ENCODE measurements around the gene EPHA2. TPM values are rescaled to one million over a fixed set of nuclear protein-coding genes. Genes with fewer than 3 reads are reported as not detected.

The EPHA2 gene
- total and polyA plus RNA-seq, 2 experiments from 2014 or later: 7.5 to 51.2 TPM

GRCh38 chr1:16151196-16151994 is 4.5 kb downstream of the EPHA2 start:
- ATAC-seq: no peak
- Histone ChIP-seq H3K4me3 (no peak overlapping the region), H3K4me1 (ENCODE audit: insufficient read depth) (peaks cover 52% of the 10 kb centered on the region)

GRCh38 chr1:16150508-16150907 is 5.4 kb downstream of the EPHA2 start:
- Histone ChIP-seq H3F3A (replicated peaks; ENCODE audit: low read depth) (peaks cover 22% of the 10 kb centered on the region), H3K27me3 (ENCODE audit: insufficient read depth) (no peaks in the 10 kb centered on the region), H3K4me1 (ENCODE audit: insufficient read depth) (peaks cover 55% of the 10 kb centered on the region), H3K4me2 (no peak overlapping the region), H3K36me3 (ENCODE audit: insufficient read depth) (peaks cover 14% of the 10 kb centered on the region), H3K27ac (ENCODE audit: low read depth) (no peak overlapping the region), H3K9me2 (ENCODE audit: insufficient read depth) (no peaks in the 10 kb centered on the region), H3K79me2 (replicated peaks; ENCODE audit: insufficient read depth) (peaks cover 82% of the 10 kb centered on the region), H3K4me3 (no peak overlapping the region), H4K20me1 (replicated peaks; ENCODE audit: insufficient read depth) (peaks cover 11% of the 10 kb centered on the region), H2AFZ (no peak overlapping the region)
- DNase-seq (ENCODE audit: low spot score): no peak
- Mint-ChIP-seq H3K36me3 (ENCODE audit: low read depth) (peaks cover 39% of the 10 kb centered on the region), H3K4me1 (peaks cover 60% of the 10 kb centered on the region), H3K27me3 (ENCODE audit: insufficient read depth, low read depth, poor library complexity) (peaks cover 31% of the 10 kb centered on the region), H3K4me3 (no peak overlapping the region), H3K9me3 (no peaks in the 10 kb centered on the region), H3K27ac (peak overlapping the region; percentile 74; the same call in 1 of the 2 replicates)
- no peak for ATAC-seq
- TF ChIP-seq ZNF331 (CRISPR knock-in tag; IDR thresholded peaks at IDR 0.05; ENCODE audit: low read depth): no peak
- TF ChIP-seq EZH2 (IDR thresholded peaks at IDR 0.05; ENCODE audit: low read depth, unreplicated experiment): no peak
- no peak for TF ChIP-seq POLR2AphosphoS5 (IDR thresholded peaks at IDR 0.05; ENCODE audit: low read depth)
- no peak for TF ChIP-seq REST (IDR thresholded peaks at IDR 0.05; ENCODE audit: unreplicated experiment)
- no peak for TF ChIP-seq CREB1 (CRISPR knock-in tag; IDR thresholded peaks at IDR 0.05; ENCODE audit: low read depth)
- TF ChIP-seq EZH2phosphoT487 (IDR thresholded peaks at IDR 0.05; ENCODE audit: unreplicated experiment): no peak
- no peak for TF ChIP-seq ETS1 (IDR thresholded peaks at IDR 0.05)
- TF ChIP-seq NANOG (IDR thresholded peaks at IDR 0.05; ENCODE audit: borderline replicate concordance): no peak
- no peak for TF ChIP-seq JUNB (IDR thresholded peaks at IDR 0.05; ENCODE audit: unreplicated experiment)
- no peak for TF ChIP-seq ZNF114 (CRISPR knock-in tag; IDR thresholded peaks at IDR 0.05)
- TF ChIP-seq CTCF (conservative IDR thresholded peaks at IDR 0.05; ENCODE audit: low read depth in 2 of 2): no peak
- TF ChIP-seq STAT1 (IDR thresholded peaks at IDR 0.05; ENCODE audit: unreplicated experiment): no peak

More at GRCh38 chr1:16151196-16151994, 4.5 kb downstream of the EPHA2 start:
- Histone ChIP-seq H4K20me1 (replicated peaks; ENCODE audit: insufficient read depth) (peaks cover 11% of the 10 kb centered on the region), H3K79me2 (replicated peaks; ENCODE audit: insufficient read depth) (peaks cover 77% of the 10 kb centered on the region), H3K9me2 (ENCODE audit: insufficient read depth) (no peaks in the 10 kb centered on the region), H3F3A (replicated peaks; ENCODE audit: low read depth) (peaks cover 17% of the 10 kb centered on the region; the same call in 1 of the 2 replicates), H2AFZ (no peak overlapping the region), H3K27me3 (ENCODE audit: insufficient read depth) (peaks cover 2% of the 10 kb centered on the region), H3K27ac (ENCODE audit: low read depth) (peak overlapping the region; percentile 66; the same call in 1 of the 2 replicates), H3K36me3 (ENCODE audit: insufficient read depth) (peaks cover 14% of the 10 kb centered on the region), H3K4me2 (0 out of 2 replicates have a peak overlapping the region, but pooled peaks have one; percentile 32)
- Mint-ChIP-seq H3K4me1 (peaks cover 54% of the 10 kb centered on the region), H3K27ac (peak overlapping the region; percentile 84), H3K4me3 (peak overlapping the region; percentile 21; the same call in 1 of the 3 replicates), H3K27me3 (ENCODE audit: insufficient read depth, low read depth, poor library complexity) (peaks cover 30% of the 10 kb centered on the region), H3K36me3 (ENCODE audit: low read depth) (peaks cover 38% of the 10 kb centered on the region), H3K9me3 (no peaks in the 10 kb centered on the region)
- TF ChIP-seq EZH2phosphoT487 (IDR thresholded peaks at IDR 0.05; ENCODE audit: unreplicated experiment): no peak
- TF ChIP-seq CTCF (conservative IDR thresholded peaks at IDR 0.05; ENCODE audit: low read depth in 2 of 2): peak in 1 of 2 experiments; percentile 35; a peak in 2 of 4 replicates
- DNase-seq (ENCODE audit: low spot score): no peak

All from GM23338 (cell line).